Activated CD8-positive, alpha-beta memory T cell treated with anti-CD3 and anti-CD28 coated beads for 24 hours (primary cell): ENCODE results near the gene PPP1R2.
"Not testable (repeated sequence)": the region's sequence is repeated elsewhere in the genome, so short reads cannot be mapped to it uniquely, and the experiment has no call there.

Experiments used
- DNase-seq: peaks from one replicate; pipeline ENCODE4 v3.0.0-alpha.2; 2020

The PPP1R2 gene

GRCh38 chr3:195532834-195533233 lies 10.3 kb downstream of the PPP1R2 start:
- no peak for DNase-seq

- no peak for DNase-seq
Measured at GRCh38 chr3:195532345-195532744, 10.8 kb downstream of the PPP1R2 start.

- no peak for DNase-seq
Measured at GRCh38 chr3:195531683-195532082, 11.4 kb downstream of the PPP1R2 start.

- no peak for DNase-seq
Measured at GRCh38 chr3:195526492-195526891, 16.6 kb downstream of the PPP1R2 start.

- DNase-seq = no peak
Measured at GRCh38 chr3:195524171-195524896, 18.8 kb downstream of the PPP1R2 start.

GRCh38 chr3:195522254-195523023 lies 20.7 kb downstream of the PPP1R2 start:
- no peak for DNase-seq

GRCh38 chr3:195517030-195517429 lies 26.1 kb downstream of the PPP1R2 start:
- no peak for DNase-seq

- DNase-seq = not testable (repeated sequence)
Measured at GRCh38 chr3:195514610-195515235, 28.4 kb downstream of the PPP1R2 start.

- DNase-seq = no peak
Measured at GRCh38 chr3:195512798-195513345, 30.3 kb downstream of the PPP1R2 start.

- DNase-seq = no peak
Measured at GRCh38 chr3:195511136-195511535, 32.0 kb downstream of the PPP1R2 start.

- DNase-seq = no peak
Measured at GRCh38 chr3:195508185-195508584, 34.9 kb downstream of the PPP1R2 start.

GRCh38 chr3:195475614-195476013 lies 67.5 kb downstream of the PPP1R2 start:
- no peak for DNase-seq

GRCh38 chr3:195475116-195475515 lies 68.0 kb downstream of the PPP1R2 start:
- DNase-seq = not testable (repeated sequence)

- no peak for DNase-seq
Measured at GRCh38 chr3:195468841-195469240, 74.3 kb downstream of the PPP1R2 start.

- no peak for DNase-seq
Measured at GRCh38 chr3:195468391-195468776, 74.7 kb downstream of the PPP1R2 start.

GRCh38 chr3:195467641-195468390 lies 75.3 kb downstream of the PPP1R2 start:
- DNase-seq = no peak

- DNase-seq = no peak
Measured at GRCh38 chr3:195466251-195466650, 76.9 kb downstream of the PPP1R2 start.
